ENCODE data around the gene ANKRD42. TPM values are rescaled to one million over a fixed set of nuclear protein-coding genes. Genes with fewer than 3 reads are reported as not detected.
"Not testable (repeated sequence)": the region's sequence is repeated elsewhere in the genome, so short reads cannot be mapped to it uniquely, and the experiment has no call there.

The ANKRD42 gene
- total and polyA plus RNA-seq, 5 experiments from 2014 or later: 3.4 to 8.3 (median 6.5) TPM

- Mint-ChIP-seq H3K27ac (peak overlapping the region in 1 of 10 donors; percentile 24), H3K36me3 (peaks cover 0 to 27% (median 6%) of the 10 kb centered on the region in 3 donors), H3K27me3 (no peaks in the 10 kb centered on the region), H3K4me3 (no peak overlapping the region), H3K4me1 (peaks cover 0 to 5% (median under 1%) of the 10 kb centered on the region in 4 donors), H3K9me3 (no peaks in the 10 kb centered on the region)
- POLR2A ChIA-PET: no interaction called here
- DNase-seq (no peak), ATAC-seq (no peak)
These were observed 59.4 kb downstream of the ANKRD42 start for GRCh38 chr11:83252941-83253340.

- Mint-ChIP-seq H3K27me3 (no peaks in the 10 kb centered on the region), H3K9me3 (no peaks in the 10 kb centered on the region), H3K36me3 (peaks cover 0 to 31% (median 6%) of the 10 kb centered on the region in 3 donors), H3K27ac (no peak overlapping the region), H3K4me3 (no peak overlapping the region), H3K4me1 (no peaks in the 10 kb centered on the region)
- ATAC-seq (no peak), DNase-seq (no peak)
- POLR2A ChIA-PET: no interaction called here
These were observed 61.9 kb downstream of the ANKRD42 start for GRCh38 chr11:83255366-83255765.

- Mint-ChIP-seq H3K27me3 (no peaks in the 10 kb centered on the region), H3K27ac (peak overlapping the region in 4 of 10 donors; percentile 22 to 57 (median 40)), H3K4me3 (no peak overlapping the region), H3K9me3 (no peaks in the 10 kb centered on the region), H3K36me3 (peaks cover 0 to 37% (median 8%) of the 10 kb centered on the region in 3 donors), H3K4me1 (no peaks in the 10 kb centered on the region)
- POLR2A ChIA-PET: no interaction called here
- no peak for DNase-seq
- no peak for ATAC-seq
These were observed 63.3 kb downstream of the ANKRD42 start for GRCh38 chr11:83256602-83257340.

GRCh38 chr11:83257761-83258168 lies 64.3 kb downstream of the ANKRD42 start:
- ATAC-seq (no peak), DNase-seq (no peak)
- no peaks in the 10 kb centered on the region for H3K4me1 Mint-ChIP-seq
- H3K4me3 Mint-ChIP-seq: no peak overlapping the region
- peaks cover 0 to 43% (median 3%) of the 10 kb centered on the region in 3 donors for H3K36me3 Mint-ChIP-seq
- POLR2A ChIA-PET: interaction anchor here (0.6 kb wide), 1 partner anchor 295 kb away, joined by 4 read pairs; no protein-coding TSS in a partner anchor
- peak overlapping the region in 3 of 10 donors; percentile 9 to 30 (median 22) for H3K27ac Mint-ChIP-seq
- H3K27me3 Mint-ChIP-seq: no peaks in the 10 kb centered on the region
- no peaks in the 10 kb centered on the region for H3K9me3 Mint-ChIP-seq

GRCh38 chr11:83259559-83259958 lies 66.0 kb downstream of the ANKRD42 start:
- peaks cover 0 to 59% (median 6%) of the 10 kb centered on the region in 3 donors for H3K36me3 Mint-ChIP-seq
- H3K27me3 Mint-ChIP-seq: no peaks in the 10 kb centered on the region

GRCh38 chr11:83265331-83265730 lies 71.8 kb downstream of the ANKRD42 start:
- POLR2A ChIA-PET: no interaction called here

More at GRCh38 chr11:83259559-83259958, 66.0 kb downstream of the ANKRD42 start:
- DNase-seq: no peak
- ATAC-seq: no peak
- POLR2A ChIA-PET: no interaction called here
- H3K27ac Mint-ChIP-seq: peak overlapping the region in 2 of 10 donors; percentile 15 to 59
- no peak overlapping the region for H3K4me3 Mint-ChIP-seq
- H3K9me3 Mint-ChIP-seq: no peaks in the 10 kb centered on the region
- H3K4me1 Mint-ChIP-seq: no peaks in the 10 kb centered on the region

GRCh38 chr11:83269080-83269479 lies 75.6 kb downstream of the ANKRD42 start:
- H3K27me3 Mint-ChIP-seq, DNase-seq, H3K4me3 Mint-ChIP-seq, H3K9me3 Mint-ChIP-seq, ATAC-seq, POLR2A ChIA-PET: not testable (repeated sequence)
- Mint-ChIP-seq H3K27ac (peak overlapping the region in 6 of 10 donors; percentile 0 to 85 (median 20)), H3K36me3 (peaks cover 14 to 92% (median 65%) of the 10 kb centered on the region in 3 donors), H3K4me1 (peaks cover 18 to 34% (median 22%) of the 10 kb centered on the region in 4 donors)

More at GRCh38 chr11:83265331-83265730, 71.8 kb downstream of the ANKRD42 start:
- Mint-ChIP-seq H3K4me1 (peaks cover 14 to 30% (median 18%) of the 10 kb centered on the region in 4 donors), H3K36me3 (peaks cover 0 to 82% (median 37%) of the 10 kb centered on the region in 3 donors), H3K4me3 (no peak overlapping the region), H3K27ac (no peak overlapping the region), H3K27me3 (no peaks in the 10 kb centered on the region), H3K9me3 (no peaks in the 10 kb centered on the region)
- DNase-seq (no peak), ATAC-seq (no peak)

- H3K36me3 Mint-ChIP-seq: peaks cover 14 to 89% (median 49%) of the 10 kb centered on the region in 3 donors
- H3K27ac Mint-ChIP-seq, DNase-seq, ATAC-seq, H3K27me3 Mint-ChIP-seq, H3K9me3 Mint-ChIP-seq, H3K4me3 Mint-ChIP-seq, POLR2A ChIA-PET: not testable (repeated sequence)
- H3K4me1 Mint-ChIP-seq: peaks cover 19 to 34% (median 22%) of the 10 kb centered on the region in 4 donors
These were observed 78.2 kb downstream of the ANKRD42 start for GRCh38 chr11:83271734-83272133.

- H3K9me3 Mint-ChIP-seq: no peaks in the 10 kb centered on the region
- H3K4me1 Mint-ChIP-seq: peaks cover 19 to 28% (median 21%) of the 10 kb centered on the region in 4 donors
- ATAC-seq (no peak), DNase-seq (no peak)
- POLR2A ChIA-PET: interaction anchor here (1.2 kb wide), 1 partner anchor 13 kb away, joined by 4 read pairs; the partner anchor contains the start of gene CCDC90B
- no peak overlapping the region for H3K27ac Mint-ChIP-seq
- H3K4me3 Mint-ChIP-seq: no peak overlapping the region
- H3K36me3 Mint-ChIP-seq: peaks cover 14 to 87% (median 41%) of the 10 kb centered on the region in 3 donors
- no peaks in the 10 kb centered on the region for H3K27me3 Mint-ChIP-seq
These were observed 79.1 kb downstream of the ANKRD42 start for GRCh38 chr11:83272627-83273026.

- no peak overlapping the region for H3K4me3 Mint-ChIP-seq
- DNase-seq (no peak), ATAC-seq (no peak)
- H3K36me3 Mint-ChIP-seq: peaks cover 23 to 85% (median 31%) of the 10 kb centered on the region in 3 donors
- H3K9me3 Mint-ChIP-seq: no peaks in the 10 kb centered on the region
- H3K4me1 Mint-ChIP-seq: peaks cover 7 to 13% (median 10%) of the 10 kb centered on the region in 4 donors
- no peaks in the 10 kb centered on the region for H3K27me3 Mint-ChIP-seq
- peak overlapping the region in 1 of 10 donors; percentile 3 for H3K27ac Mint-ChIP-seq
- POLR2A ChIA-PET: no interaction called here
These were observed 82.6 kb downstream of the ANKRD42 start for GRCh38 chr11:83275888-83276641.

- Mint-ChIP-seq H3K27me3 (no peaks in the 10 kb centered on the region), H3K36me3 (peaks cover 14 to 68% (median 16%) of the 10 kb centered on the region in 3 donors), H3K4me1 (peaks cover 16 to 31% (median 27%) of the 10 kb centered on the region in 4 donors), H3K9me3 (no peaks in the 10 kb centered on the region), H3K27ac (no peak overlapping the region), H3K4me3 (no peak overlapping the region)
- DNase-seq (no peak), ATAC-seq (no peak)
- POLR2A ChIA-PET: no interaction called here
These were observed 84.8 kb downstream of the ANKRD42 start for GRCh38 chr11:83278351-83278750.

GRCh38 chr11:83280256-83280655 lies 86.7 kb downstream of the ANKRD42 start:
- Mint-ChIP-seq H3K27me3 (no peaks in the 10 kb centered on the region), H3K36me3 (peaks cover 10 to 54% (median 12%) of the 10 kb centered on the region in 3 donors), H3K9me3 (no peaks in the 10 kb centered on the region), H3K4me1 (peaks cover 23 to 48% (median 40%) of the 10 kb centered on the region in 4 donors), H3K4me3 (no peak overlapping the region), H3K27ac (no peak overlapping the region)
- ATAC-seq (no peak), DNase-seq (no peak)
- POLR2A ChIA-PET: no interaction called here

All from naive thymus-derived CD8-positive, alpha-beta T cell (primary cell).